ENCODE data around the gene STAG1.
"Not testable (repeated sequence)": the region's sequence is repeated elsewhere in the genome, so short reads cannot be mapped to it uniquely, and the experiment has no call there.

STAG1 gene

GRCh38 chr3:136741063-136741462 lies 11.1 kb downstream of the STAG1 start:
- DNase-seq = no peak

GRCh38 chr3:136740351-136740958 lies 11.7 kb downstream of the STAG1 start:
- DNase-seq = no peak

GRCh38 chr3:136736950-136737349 lies 15.2 kb downstream of the STAG1 start:
- not testable (repeated sequence) for DNase-seq

GRCh38 chr3:136735103-136735502 lies 17.1 kb downstream of the STAG1 start:
- no peak for DNase-seq

GRCh38 chr3:136734382-136735070 lies 17.7 kb downstream of the STAG1 start:
- no peak for DNase-seq

DNA sequence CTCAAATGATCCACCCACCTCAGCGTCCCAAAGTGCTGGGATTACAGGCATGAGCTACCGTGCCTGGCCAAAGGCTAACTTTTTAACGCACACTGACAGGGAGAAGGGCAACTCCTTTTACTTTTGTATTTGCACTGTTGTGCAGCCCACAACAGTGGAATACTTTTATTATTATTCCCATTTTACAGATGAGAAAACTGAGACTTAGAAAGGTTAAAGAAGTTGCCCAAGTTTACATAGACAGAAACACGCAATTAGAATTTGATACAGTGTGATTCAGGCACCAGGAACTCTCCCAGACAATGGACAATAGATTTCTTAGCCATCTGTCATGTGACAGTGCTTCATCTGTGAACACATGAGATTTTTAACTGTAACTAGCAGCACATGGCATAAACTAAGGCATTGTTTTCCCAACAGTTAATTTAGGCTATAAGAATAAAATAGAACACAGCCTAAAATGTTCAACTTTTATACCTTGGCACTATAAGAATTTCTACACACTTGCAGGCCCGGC lies 18.8 kb downstream of the STAG1 start:
- no peak for DNase-seq

DNA sequence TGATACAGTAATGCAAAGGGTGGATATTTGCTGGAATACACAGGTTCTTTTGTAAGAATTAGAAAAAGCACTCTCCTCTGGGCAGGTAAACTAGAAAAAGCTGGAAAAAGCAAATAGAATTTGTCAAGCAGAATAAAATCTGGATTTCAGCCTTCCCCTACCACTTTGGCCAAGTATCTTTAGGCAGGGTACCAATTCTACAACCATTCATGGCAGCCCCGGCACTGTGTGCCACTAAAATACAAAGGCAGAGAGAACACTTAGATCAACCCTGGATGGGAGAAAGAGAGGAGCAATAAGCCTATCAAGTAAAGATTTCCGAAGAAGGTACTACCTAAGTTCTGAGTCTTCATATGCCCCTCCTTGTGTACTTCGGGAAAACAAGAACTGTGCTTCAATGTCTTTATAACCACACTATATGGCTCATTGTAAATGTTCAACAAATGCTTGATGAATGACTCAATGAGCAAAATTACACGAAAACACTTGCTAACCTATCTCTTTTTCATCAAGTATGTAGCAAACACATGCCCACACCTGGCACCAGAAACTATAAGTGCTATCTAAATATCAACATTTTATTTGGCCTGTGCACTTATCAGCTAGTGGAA lies 20.8 kb downstream of the STAG1 start:
- DNase-seq = no peak

- DNase-seq = no peak
Measured at GRCh38 chr3:136730595-136731273, 21.4 kb downstream of the STAG1 start.

GRCh38 chr3:136728918-136729317 lies 23.3 kb downstream of the STAG1 start:
- DNase-seq = no peak

DNA sequence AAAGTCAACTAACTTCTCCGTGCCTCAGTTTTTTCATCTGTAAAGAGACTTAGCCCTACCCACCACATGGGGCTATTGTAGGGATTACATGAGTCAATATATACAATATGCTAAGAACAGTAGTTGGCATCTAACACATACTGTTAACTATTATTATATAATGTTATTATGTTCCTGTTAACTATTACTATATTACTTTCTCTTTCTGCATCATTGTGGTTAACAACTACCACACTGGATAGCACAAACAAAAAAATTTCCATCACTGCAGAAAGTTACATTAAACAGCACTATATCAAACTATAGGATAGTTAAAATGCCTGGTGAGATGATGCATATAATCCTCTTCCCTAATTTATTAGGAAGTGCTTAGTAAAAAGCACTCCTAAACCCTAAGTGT lies 23.7 kb downstream of the STAG1 start:
- no peak for DNase-seq

DNA sequence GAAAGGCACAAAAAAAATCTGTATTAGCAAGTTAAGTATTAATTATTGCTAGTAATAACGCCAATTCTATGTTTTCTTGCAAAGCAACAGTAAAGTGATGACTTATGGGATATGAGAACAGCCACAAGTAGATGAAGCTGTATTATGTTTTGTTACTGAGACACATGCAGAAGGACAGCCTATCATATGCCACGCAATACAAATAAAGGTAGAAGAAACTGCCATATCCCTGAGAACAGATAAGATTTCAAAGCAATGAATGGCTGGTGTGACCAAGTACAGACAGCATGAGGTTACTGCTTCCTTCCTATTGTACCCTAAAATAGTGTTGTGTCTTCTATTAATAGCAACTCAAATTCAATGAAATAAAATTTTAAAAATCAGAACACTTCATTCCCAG lies 26.7 kb downstream of the STAG1 start:
- DNase-seq = no peak

- not testable (repeated sequence) for DNase-seq
Measured at GRCh38 chr3:136722916-136723315, 29.3 kb downstream of the STAG1 start.

DNA sequence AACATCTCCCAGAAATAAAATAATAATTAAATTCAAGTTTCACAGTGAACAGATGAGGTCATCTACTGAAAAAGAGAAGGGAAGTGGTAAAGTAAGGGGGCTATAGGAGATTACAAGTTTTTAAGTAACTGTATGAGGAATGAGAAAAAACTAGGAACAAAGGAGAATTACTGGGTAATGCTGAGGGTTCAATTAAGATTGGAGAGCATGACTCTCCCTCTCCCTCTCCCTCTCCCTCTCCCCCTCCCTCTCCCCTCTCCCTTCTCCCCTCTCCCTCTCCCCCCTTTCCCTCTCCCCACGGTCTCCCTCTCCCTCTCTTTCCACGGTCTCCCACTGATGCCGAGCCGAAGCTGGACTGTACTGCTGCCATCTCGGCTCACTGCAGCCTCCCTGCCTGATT lies 29.8 kb downstream of the STAG1 start:
- DNase-seq = not testable (repeated sequence)

- DNase-seq = no peak
Measured at GRCh38 chr3:136720091-136720490, 32.1 kb downstream of the STAG1 start.

DNA sequence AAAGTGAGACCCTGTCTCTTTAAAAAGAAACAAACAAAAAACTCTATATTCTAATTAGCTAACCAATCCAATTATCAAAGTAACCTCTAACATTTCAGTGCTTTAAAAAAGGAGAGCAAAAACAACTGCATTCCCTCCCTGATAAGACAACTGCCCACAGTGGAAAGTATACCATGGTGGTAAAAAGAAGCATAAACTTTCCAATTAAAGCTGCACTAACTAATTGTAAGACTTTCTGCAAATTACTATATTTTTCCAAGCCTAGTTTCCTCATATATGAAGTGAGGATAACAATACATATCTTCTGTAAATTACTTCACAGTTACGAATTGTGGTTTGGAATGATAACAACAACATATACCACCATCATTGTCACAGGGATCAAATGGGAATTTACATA lies 35.5 kb downstream of the STAG1 start:
- DNase-seq = no peak

DNA sequence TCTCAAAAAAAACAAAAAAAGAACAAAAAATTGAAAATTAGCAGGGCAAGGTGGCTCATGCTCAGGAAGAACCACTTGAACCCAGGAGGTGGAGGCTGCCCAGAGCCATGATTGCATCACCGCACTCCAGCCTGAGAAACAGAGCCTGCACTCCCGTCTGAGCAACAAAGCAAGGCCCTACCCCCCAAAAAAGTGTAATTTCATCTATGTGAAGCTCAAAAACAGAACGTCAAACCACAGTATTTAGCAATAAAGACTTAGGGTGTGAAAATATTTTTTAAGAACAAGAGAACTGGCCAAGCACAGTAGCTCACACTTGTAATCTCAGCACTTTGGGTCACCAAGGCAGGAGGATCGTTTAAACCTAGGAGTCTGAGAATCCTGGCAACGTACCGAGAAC lies 38.2 kb downstream of the STAG1 start:
- DNase-seq = no peak

GRCh38 chr3:136712941-136713340 lies 39.2 kb downstream of the STAG1 start:
- DNase-seq = no peak

DNA sequence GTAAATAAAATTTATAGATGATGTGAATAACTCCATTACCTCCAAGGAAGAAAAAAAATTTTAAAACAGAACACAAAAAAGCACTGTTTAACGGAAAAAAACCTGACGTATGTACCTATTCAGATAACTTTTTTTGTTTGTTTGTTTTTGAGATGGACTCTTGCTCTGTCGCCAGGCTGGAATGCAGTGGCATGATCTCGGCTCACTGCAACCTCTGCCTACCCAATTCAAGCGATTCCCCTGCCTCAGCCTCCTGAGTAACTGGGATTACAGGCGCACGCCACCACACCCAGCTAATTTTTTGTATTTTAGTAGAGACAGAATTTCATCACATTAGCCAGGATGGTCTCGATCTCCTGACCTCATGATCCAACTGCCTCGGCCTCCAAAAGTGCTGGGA lies 40.3 kb downstream of the STAG1 start:
- not testable (repeated sequence) for DNase-seq

DNA sequence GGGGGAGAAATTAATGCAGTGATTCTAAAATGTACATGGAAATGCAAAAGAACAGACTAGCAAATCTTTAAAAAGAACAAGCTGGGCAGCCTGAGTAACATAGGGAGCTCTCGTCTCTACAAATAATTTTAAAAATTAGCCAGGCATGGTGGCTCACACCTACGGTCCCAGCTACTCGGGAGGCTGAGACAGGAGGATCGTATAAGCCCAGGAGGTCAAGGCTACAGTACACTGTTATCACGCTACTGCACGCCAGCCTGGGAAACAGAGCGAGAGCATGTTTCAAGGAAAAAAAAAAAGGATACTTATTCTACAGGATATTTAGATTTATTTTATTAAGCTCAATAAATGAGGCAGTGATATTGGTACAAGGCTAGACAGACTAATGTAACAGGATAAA lies 40.9 kb downstream of the STAG1 start:
- DNase-seq = no peak

DNA sequence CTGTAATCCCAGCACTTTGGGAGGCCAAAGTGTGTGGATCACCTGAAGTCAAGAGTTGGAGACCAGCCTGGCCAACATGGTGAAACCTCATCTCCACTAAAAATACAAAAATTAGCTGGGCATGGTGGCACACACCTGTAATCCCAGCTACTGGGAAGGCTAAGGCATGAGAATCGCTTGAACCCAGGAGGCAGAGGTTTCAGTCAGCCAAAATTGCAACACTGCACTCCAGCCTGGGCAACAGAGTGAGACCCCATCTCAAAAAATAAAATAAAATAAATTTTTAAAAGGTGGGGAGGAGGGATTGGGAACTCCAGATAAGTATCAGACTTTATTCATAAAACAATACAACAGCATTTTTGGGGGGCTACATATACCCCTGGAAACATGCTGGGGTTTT lies 42.4 kb downstream of the STAG1 start:
- DNase-seq = not testable (repeated sequence)

DNA sequence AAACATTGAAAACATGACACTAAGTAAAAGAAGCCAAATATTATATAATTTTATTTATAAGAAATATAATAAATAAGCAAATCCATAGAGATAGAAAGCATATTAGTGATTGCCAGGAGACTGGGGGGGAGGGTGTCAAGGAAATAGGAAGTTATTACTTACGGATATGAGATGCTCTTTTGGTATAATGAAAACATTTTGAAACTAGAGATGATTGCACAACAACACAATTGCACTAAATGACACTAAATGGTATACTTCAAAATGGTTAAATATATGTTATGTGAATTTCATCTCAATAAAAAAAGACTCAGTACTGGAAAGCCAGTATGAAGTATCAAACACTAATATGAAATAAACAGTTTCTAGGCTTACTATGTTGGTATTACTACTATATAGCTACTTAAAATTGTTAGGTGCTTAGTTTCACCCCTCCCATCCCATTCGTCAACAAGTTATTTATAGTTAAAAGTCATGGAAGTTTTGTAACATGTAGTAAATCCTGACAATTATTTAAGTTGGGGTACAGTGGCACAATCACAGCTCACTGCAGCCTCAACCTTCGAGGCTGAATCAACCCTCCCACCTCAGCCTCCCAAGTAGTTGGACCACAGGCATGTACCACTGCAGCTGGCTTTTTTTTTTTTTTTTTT lies 43.7 kb downstream of the STAG1 start:
- no peak for DNase-seq

DNA sequence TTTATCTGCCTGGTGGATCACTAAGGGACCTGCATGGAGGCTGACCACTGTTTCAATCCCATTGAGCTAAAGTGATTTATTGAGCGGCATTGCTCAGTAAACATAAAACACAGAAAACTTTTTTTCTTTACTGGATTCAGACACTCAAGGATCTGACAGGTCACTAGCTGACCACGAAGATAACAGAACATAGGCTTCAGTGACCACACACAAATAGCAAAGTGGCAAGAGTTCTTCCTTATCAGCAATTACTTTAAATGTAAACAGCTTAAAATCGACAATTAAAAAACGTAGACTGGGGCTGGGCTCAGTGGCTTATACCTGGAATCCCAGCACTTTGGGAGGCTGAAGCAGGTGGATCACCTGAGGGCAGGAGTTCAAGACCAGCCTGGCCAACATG lies 48.7 kb downstream of the STAG1 start:
- no peak for DNase-seq

DNA sequence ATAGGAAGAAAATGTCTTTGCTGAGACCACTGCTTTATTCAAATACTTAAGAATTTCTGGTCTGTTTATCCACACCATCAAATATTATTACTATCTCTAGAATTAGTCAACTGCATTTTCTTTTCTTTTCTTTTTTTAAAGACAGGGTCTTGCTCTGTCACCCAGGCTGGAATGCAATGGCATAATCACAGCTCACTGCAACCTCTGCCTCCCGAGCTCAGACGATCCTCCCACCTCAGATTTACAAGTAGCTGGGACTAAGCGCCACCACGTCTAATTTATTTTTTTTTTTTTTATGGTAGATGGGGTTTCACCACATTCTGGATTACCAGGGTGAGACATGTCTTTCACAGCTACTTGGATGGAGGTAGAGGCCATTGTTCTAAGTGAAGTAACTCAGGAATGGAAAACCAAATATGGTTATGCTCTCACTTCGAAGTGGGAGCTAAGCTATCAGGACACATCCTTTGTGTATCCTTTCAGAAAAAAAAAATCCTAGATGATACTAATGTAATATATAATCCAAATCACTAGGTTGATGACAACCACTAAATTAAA lies 52.8 kb downstream of the STAG1 start:
- no peak for DNase-seq

All from 8988T (cell line).